Fibroblast of mammary gland (primary cell): ENCODE results near the gene WWTR1.

Experiments
- DNase-seq: peaks from one replicate; pipeline ENCODE4 v3.0.0-alpha.2; 2010; ENCODE audit warnings: low read depth
- H3K4me3 ChIP-seq: 2 replicates; pipeline ENCODE4 v1.5.1; 2011; ENCODE audit warnings: low read depth, mild to moderate bottlenecking, low read length, moderate library complexity; ENCODE audit not compliant: control insufficient read depth
- CTCF ChIP-seq: conservative IDR thresholded peaks from 2 replicates; pipeline ENCODE4 v1.5.1; 2011; ENCODE audit warnings: low read depth, low read length, inconsistent platforms; ENCODE audit not compliant: control insufficient read depth, insufficient read depth

The WWTR1 gene

GRCh38 chr3:149559525-149559924 is 98.3 kb downstream of the WWTR1 start:
- H3K4me3 ChIP-seq: no peak overlapping the region
- DNase-seq: no peak
- TF ChIP-seq CTCF: no peak

DNA sequence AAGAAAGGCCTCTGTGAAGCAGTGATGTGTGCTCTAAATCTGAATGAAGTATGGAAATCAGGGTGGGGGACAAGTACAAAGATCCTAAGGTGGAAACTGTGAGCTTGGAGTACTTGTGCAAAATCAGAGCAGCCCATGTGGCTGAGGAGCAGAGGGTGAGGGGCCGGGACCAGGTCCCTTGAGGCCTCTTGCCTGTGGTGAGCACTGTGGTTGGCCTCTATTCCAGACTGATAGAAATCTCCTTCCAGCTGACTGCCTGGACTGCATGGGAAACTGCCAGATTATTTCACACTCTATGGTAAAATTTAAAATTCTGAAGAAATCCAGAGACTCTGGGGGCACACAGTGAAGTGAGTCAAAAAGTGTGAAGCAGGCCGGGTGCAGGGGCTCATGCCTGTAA is 101.9 kb downstream of the WWTR1 start:
- peak; percentile 60 for DNase-seq

DNA sequence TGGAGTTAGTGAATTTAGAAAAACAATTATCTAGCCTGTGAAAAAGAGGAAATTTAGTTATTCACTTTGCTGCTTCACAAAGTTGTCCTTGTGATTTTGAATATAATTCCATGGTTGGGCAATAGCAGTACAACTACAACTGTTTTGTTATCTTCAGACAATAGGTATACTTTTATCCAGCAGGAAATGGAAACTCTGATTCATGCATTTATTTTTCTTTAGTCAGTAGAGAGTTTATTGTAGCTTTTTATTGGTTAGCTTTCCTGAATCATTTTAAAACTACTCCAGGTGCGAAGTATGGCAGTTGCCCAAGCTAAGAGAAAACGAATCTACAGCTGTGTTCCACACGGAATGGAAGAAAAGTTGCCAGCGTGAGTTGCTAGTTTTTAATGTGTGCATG is 103.0 kb downstream of the WWTR1 start:
- peak; percentile 84 for DNase-seq
- TF ChIP-seq CTCF: no peak
- no peak overlapping the region for H3K4me3 ChIP-seq

More for the DNA sequence above, 101.9 kb downstream of the WWTR1 start:
- TF ChIP-seq CTCF: no peak
- no peak overlapping the region for H3K4me3 ChIP-seq

- H3K4me3 ChIP-seq: no peak overlapping the region
- DNase-seq: peak; percentile 90
- TF ChIP-seq CTCF: no peak
Measured at GRCh38 chr3:149553781-149554451, 103.9 kb downstream of the WWTR1 start.

DNA sequence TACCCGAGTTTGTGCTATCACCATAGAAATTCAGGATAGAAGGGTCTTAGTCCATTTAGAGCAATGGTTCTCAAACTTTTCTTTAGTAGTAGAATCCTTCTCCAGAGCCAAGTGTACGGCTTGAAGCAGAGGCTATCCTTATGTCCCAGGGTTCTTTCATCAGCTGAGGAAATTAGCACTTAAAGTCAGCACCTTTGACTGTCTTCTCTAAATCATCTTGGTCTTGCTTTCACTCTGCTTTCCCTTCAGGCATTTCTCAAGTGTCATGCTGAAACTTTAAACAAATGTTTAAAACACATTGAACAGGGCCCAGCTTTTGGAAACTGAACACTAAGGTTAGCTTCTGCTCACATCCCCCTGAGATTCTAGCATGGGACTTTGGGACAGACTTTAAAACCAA is 105.1 kb downstream of the WWTR1 start:
- TF ChIP-seq CTCF: no peak
- no peak overlapping the region for H3K4me3 ChIP-seq
- DNase-seq: no peak

GRCh38 chr3:149551500-149551899 is 106.3 kb downstream of the WWTR1 start:
- DNase-seq: no peak
- TF ChIP-seq CTCF: no peak
- no peak overlapping the region for H3K4me3 ChIP-seq

DNA sequence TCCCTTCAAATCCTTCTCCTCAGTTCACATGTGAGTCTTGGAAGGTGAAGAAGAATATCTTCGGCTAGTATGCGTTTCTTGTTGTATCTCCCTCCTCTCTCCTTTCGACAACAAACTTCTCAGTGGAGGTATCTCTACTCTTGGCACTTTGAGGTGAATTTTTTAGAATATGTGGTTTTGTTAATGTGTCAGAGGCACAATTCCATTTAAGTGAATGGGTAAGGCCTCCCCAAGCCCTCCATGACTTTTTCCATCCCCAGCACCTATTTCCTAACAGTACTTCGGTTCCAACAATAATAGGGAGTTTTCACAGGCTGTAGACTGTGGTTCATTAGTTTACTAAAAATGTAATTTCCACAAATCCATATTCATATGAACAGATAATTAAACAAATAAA is 109.2 kb downstream of the WWTR1 start:
- no peak overlapping the region for H3K4me3 ChIP-seq
- peak; percentile 37 for DNase-seq
- TF ChIP-seq CTCF: no peak
